HL-60/S4 (cell line): ENCODE measurements around the gene GOLGA8G.
"Not testable (repeated sequence)": the region's sequence is repeated elsewhere in the genome, so short reads cannot be mapped to it uniquely, and the experiment has no call there.

ENCODE experiments used
- in situ Hi-C: fragments of 300-500 bp; cut with MboI; formaldehyde crosslinking; loops from 2 replicates; pipeline ENCODE4 v1.14.3; 2022; ENCODE audit warnings: low sequenced_read_pairs

The GOLGA8G gene

DNA sequence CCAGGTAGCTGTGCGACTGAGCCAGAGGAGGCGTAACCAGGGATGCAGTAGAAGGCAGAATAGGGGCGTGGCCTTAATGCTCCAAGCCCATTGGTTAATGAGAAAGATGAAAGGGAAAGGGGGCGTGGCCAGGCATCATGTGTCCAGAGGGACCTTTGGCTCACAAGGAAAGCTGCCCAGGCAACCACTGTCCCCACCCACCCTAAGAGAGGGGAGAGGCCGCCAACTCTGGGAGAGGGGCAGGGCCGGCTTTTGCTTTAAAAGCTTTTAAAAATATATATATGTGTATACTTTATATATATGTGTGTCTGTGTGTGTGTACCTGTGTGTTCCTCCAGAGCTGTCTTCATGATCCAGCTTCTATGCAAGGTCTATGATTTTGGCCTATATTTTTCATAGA, at the start of gene GOLGA8G:
Gene GOLGA8G, minus strand, starts transcription at position 18 of the 400 bp plus-strand sequence. CDS start 62 bp downstream, outside the sequence.
- in situ Hi-C loops: not testable (repeated sequence)

DNA sequence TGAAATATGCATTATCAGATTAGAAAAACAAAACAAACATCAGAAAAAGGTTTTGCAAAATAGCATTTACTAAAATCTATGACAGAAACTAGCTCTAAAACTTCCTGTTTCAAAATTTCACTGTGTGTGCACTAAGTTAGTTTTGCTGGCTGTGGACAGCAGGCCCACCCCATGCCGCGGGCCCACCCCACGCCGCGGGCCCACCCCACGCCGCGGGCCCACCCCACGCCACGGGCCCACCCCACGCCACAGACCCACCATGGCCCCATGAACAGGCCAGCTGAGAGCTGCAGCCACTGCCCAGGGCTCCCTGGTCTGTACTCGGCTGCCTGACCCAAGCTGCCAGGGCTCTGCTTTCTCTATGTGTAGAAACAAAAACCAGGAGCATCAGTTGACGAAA, 40.6 kb upstream of the GOLGA8G start:
- in situ Hi-C loops: not testable (repeated sequence)

- in situ Hi-C loops: not testable (repeated sequence)
These were observed 20.5 kb upstream of the GOLGA8G start, which contains the start of gene GOLGA6L25 for GRCh38 chr15:28553268-28553667. Gene GOLGA6L25, plus strand, starts transcription at chr15:28553568. Its CDS starts 61 bp downstream, at chr15:28553629.

- in situ Hi-C loops: not testable (repeated sequence)
These were observed 17.6 kb downstream of the GOLGA8G start for GRCh38 chr15:28515208-28515607.

GRCh38 chr15:28514128-28514527, 18.6 kb downstream of the GOLGA8G start:
- in situ Hi-C loops: not testable (repeated sequence)

GRCh38 chr15:28508217-28508889, 24.4 kb downstream of the GOLGA8G start:
- in situ Hi-C loops: not testable (repeated sequence)

DNA sequence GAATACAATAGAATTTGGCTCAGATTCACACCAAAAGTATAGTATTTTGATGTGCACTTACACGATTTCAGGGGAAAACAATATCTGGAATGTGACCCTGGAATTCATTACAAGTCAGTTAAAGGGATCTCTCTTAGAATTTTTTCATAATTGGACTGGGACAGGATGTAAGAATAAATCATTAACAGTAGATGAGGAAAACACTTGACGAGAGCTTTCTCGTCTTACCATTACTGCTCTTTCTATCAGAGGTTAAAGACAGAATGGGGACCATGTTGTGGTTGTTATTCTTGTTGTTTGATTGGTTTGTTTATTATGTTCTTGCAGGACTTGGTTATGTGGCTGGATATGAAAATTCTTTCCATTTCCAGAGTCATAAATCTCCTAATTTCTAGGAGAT, 51.4 kb downstream of the GOLGA8G start:
- in situ Hi-C loops: not testable (repeated sequence)
